ENCODE data around the gene EGF.

The EGF gene

DNA sequence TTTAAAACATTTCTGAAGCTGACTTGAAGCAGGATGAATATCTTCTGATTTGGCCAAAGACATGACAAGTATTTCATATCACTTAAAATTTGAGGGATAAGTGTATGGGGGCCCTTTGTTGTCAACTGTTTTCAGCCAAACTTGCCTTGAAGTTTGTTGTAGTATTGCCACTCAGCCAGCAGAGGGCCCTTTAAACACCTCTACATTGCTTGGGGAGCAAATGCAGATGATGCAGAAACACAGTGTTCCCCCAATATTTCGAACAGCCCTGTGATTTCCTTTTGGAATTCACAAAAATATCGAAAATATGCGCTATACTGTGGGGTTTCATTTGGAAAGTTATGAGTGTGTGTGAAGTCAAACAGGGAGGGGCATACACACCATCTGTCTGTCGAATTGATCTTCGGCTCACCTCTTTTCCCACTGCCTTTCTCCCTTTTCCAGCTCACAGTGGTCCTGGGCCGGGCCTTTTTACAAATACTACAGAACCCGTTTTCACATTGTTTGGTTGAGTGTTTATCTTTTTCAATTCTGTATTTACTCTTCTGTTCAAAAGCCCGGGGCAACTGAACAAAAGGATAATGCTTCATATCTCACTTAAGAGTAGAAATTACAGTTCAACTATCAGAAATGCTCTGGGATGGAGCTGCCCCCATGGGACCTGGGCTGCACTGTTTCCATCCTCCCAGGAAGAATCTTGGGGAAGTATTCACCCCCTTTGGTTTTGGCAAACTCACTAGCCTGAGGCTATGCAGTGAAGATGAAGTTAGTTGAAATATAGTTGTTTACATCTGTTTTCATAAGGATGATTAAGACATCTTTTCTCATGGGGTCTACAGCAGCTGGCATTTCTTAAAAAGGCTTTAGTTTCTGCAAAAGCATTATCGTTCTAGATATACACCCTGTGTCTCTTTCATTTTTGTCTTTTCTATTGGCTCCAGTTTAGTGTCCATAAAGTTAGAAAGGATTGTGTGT is 137.6 kb downstream of the EGF start:
- Histone ChIP-seq H4K20me1 (ENCODE audit: insufficient read depth, low read length) (no peaks in the 10 kb centered on the region), H3K4me1 (ENCODE audit: insufficient read depth, low read length, severe bottlenecking) (peaks cover 2% of the 10 kb centered on the region), H2AFZ (ENCODE audit: low read length) (no peak overlapping the region), H3K27me3 (ENCODE audit: insufficient read depth, low read length) (no peaks in the 10 kb centered on the region), H3K9me2 (ENCODE audit: low read depth, low read length) (no peaks in the 10 kb centered on the region), H3F3A (ENCODE audit: insufficient read depth, low read length) (no peaks in the 10 kb centered on the region), H3K27ac (ENCODE audit: low read depth, low read length, poor library complexity, severe bottlenecking) (no peak overlapping the region), H3K4me3 (ENCODE audit: low read depth, low read length, poor library complexity, severe bottlenecking) (no peak overlapping the region), H3K4me2 (ENCODE audit: low read length) (no peak overlapping the region), H3K9ac (ENCODE audit: low read length) (no peak overlapping the region), H3K9me3 (ENCODE audit: low read length) (no peaks in the 10 kb centered on the region), H3K79me2 (ENCODE audit: insufficient read depth, low read length) (no peaks in the 10 kb centered on the region), H3K36me3 (ENCODE audit: insufficient read depth, low read length) (peaks cover 26% of the 10 kb centered on the region)
- no peak for TF ChIP-seq EZH2 (IDR thresholded peaks at IDR 0.05; ENCODE audit: borderline replicate concordance, low read length)
- TF ChIP-seq, protein P1, sequence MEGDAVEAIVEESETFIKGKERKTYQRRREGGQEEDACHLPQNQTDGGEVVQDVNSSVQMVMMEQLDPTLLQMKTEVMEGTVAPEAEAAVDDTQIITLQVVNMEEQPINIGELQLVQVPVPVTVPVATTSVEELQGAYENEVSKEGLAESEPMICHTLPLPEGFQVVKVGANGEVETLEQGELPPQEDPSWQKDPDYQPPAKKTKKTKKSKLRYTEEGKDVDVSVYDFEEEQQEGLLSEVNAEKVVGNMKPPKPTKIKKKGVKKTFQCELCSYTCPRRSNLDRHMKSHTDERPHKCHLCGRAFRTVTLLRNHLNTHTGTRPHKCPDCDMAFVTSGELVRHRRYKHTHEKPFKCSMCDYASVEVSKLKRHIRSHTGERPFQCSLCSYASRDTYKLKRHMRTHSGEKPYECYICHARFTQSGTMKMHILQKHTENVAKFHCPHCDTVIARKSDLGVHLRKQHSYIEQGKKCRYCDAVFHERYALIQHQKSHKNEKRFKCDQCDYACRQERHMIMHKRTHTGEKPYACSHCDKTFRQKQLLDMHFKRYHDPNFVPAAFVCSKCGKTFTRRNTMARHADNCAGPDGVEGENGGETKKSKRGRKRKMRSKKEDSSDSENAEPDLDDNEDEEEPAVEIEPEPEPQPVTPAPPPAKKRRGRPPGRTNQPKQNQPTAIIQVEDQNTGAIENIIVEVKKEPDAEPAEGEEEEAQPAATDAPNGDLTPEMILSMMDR (IDR thresholded peaks at IDR 0.05; ENCODE audit: low read length) = peak; percentile 91

DNA sequence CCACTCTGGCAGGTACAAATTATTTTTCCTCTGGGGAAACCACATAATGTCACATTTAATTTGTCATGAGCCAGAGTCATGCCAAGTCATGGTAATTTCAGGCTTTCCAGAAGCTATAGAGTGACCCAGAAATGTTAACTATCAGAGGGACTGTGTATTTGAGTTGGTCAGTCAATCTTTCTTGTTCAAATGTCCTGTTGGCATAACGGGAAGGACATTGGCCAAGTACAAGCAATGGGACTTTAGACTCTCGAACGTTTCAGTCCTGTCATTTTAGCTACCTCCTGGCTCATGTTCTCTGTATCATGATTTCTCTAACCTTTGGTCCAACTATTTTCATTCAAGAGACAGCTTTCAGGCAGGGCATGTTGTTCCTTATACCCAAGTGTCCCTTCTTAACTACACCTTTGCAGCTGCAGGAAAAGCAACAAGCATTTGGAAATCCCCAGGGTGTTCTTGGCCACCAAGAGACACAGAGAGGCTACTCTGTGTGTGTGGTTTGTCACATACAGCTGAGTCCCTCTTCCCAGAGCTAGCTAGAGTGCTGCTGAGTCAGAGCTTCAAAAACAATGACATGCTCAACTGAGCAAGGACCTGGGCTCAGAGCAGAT is 142.6 kb downstream of the EGF start:
- Histone ChIP-seq H3K4me2 (ENCODE audit: low read length) (no peak overlapping the region), H3K9me2 (ENCODE audit: low read depth, low read length) (no peaks in the 10 kb centered on the region), H3K4me1 (ENCODE audit: insufficient read depth, low read length, severe bottlenecking) (peaks cover 26% of the 10 kb centered on the region), H3K27me3 (ENCODE audit: insufficient read depth, low read length) (no peaks in the 10 kb centered on the region), H3K79me2 (ENCODE audit: insufficient read depth, low read length) (no peaks in the 10 kb centered on the region), H4K20me1 (ENCODE audit: insufficient read depth, low read length) (no peaks in the 10 kb centered on the region), H3K27ac (ENCODE audit: low read depth, low read length, poor library complexity, severe bottlenecking) (peak overlapping the region; percentile 38), H3K9me3 (ENCODE audit: low read length) (no peaks in the 10 kb centered on the region), H3K9ac (ENCODE audit: low read length) (no peak overlapping the region), H3K36me3 (ENCODE audit: insufficient read depth, low read length) (peaks cover 30% of the 10 kb centered on the region; the same call in 1 of the 2 replicates), H2AFZ (ENCODE audit: low read length) (no peak overlapping the region), H3F3A (ENCODE audit: insufficient read depth, low read length) (no peaks in the 10 kb centered on the region), H3K4me3 (ENCODE audit: low read depth, low read length, poor library complexity, severe bottlenecking) (no peak overlapping the region)
- TF ChIP-seq EZH2 (IDR thresholded peaks at IDR 0.05; ENCODE audit: borderline replicate concordance, low read length) = no peak
- TF ChIP-seq, protein P1 (IDR thresholded peaks at IDR 0.05; ENCODE audit: low read length) = no peak

DNA sequence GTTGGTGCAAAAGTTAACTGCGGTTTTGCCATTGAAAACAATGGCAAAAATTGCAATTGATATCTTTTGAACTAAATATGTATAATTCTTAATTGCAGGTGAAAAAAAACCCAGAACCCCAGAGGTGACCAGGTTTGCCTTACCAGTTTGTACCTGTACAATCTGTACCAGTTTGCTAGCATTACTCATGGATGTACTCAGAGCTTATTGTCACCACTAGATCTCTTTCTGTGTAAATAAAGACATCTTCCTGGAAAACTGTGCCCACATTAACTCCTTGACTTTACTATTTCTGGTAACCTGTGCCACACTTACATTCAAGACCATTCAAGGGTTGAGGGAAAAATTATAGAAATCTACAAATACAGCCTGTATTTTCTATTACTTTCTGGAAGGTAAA is 146.0 kb downstream of the EGF start:
- TF ChIP-seq EZH2 (IDR thresholded peaks at IDR 0.05; ENCODE audit: borderline replicate concordance, low read length) = no peak
- TF ChIP-seq, protein P1 (IDR thresholded peaks at IDR 0.05; ENCODE audit: low read length) = no peak
- Histone ChIP-seq H2AFZ (ENCODE audit: low read length) (no peak overlapping the region), H3K9me3 (ENCODE audit: low read length) (no peaks in the 10 kb centered on the region), H4K20me1 (ENCODE audit: insufficient read depth, low read length) (no peaks in the 10 kb centered on the region), H3K36me3 (ENCODE audit: insufficient read depth, low read length) (peaks cover 12% of the 10 kb centered on the region; the same call in 1 of the 2 replicates), H3K4me2 (ENCODE audit: low read length) (no peak overlapping the region), H3K4me3 (ENCODE audit: low read depth, low read length, poor library complexity, severe bottlenecking) (no peak overlapping the region), H3K27ac (ENCODE audit: low read depth, low read length, poor library complexity, severe bottlenecking) (no peak overlapping the region), H3K79me2 (ENCODE audit: insufficient read depth, low read length) (no peaks in the 10 kb centered on the region), H3K9me2 (ENCODE audit: low read depth, low read length) (no peaks in the 10 kb centered on the region), H3K4me1 (ENCODE audit: insufficient read depth, low read length, severe bottlenecking) (peaks cover 26% of the 10 kb centered on the region), H3F3A (ENCODE audit: insufficient read depth, low read length) (no peaks in the 10 kb centered on the region), H3K9ac (ENCODE audit: low read length) (no peak overlapping the region), H3K27me3 (ENCODE audit: insufficient read depth, low read length) (no peaks in the 10 kb centered on the region)

Measured in OCI-LY1 (cell line).